Neural cell (in vitro differentiated cells): Measurements from ENCODE around the gene PLD1.

Experiments
- EP300 ChIP-seq: fragments of 450-650 bp; conservative IDR thresholded peaks from 2 replicates; pipeline ENCODE4 v1.6.1; 2014; ENCODE audit warnings: antibody characterized with exemption, mild to moderate bottlenecking, moderate library complexity; ENCODE audit not compliant: poor library complexity, severe bottlenecking
- EZH2 ChIP-seq: fragments of 200-600, 300-800 bp; shearing (Covaris generic), sonication (generic); IDR thresholded peaks from 2 replicates; pipeline ENCODE4 v1.6.1; 2014; ENCODE audit warnings: antibody characterized with exemption, low read length, borderline replicate concordance, mild to moderate bottlenecking; ENCODE audit not compliant: insufficient read depth, poor library complexity, severe bottlenecking
- POLR2AphosphoS5 ChIP-seq: IDR thresholded peaks from 2 replicates; pipeline ENCODE4 v1.6.1; 2012
- SMC3 ChIP-seq: fragments of 450-650 bp; conservative IDR thresholded peaks from 2 replicates; pipeline ENCODE4 v1.6.1; 2014; ENCODE audit warnings: antibody characterized with exemption, mild to moderate bottlenecking, moderate library complexity; ENCODE audit not compliant: poor library complexity
- TAF1 ChIP-seq: IDR thresholded peaks from 2 replicates; pipeline ENCODE4 v1.6.1; 2012; ENCODE audit warnings: low read depth
- TF ChIP-seq, protein P1 (sequence below): IDR thresholded peaks from 2 replicates; pipeline ENCODE4 v1.6.1; 2012; ENCODE audit warnings: borderline replicate concordance
- TF ChIP-seq, protein P2 (sequence below): fragments of 450-650 bp; IDR thresholded peaks from 2 replicates; pipeline ENCODE4 v1.5.1; 2014; ENCODE audit warnings: antibody characterized with exemption, mild to moderate bottlenecking, moderate library complexity; ENCODE audit not compliant: poor library complexity, severe bottlenecking

DNA sequence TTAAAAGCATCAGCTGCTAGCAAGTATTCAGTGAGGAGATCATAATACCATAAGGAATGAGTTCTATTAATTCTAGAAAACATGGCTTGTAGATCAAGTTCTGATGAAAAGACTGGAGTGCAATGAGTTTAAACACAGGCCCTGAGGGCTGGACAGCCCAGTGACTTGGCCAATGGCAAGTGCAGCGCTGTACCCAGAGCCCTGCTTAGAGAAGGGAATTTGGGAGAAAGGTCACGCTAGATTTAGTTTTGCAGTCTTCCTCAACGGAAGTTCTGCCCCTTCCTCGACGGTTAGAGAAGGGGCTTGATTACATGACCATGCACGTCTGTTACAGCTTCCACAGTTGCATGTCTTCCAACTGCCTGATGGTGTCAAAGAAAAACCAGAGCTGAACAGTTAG lies 36.9 kb upstream of the PLD1 start:
- TF ChIP-seq, protein P1, sequence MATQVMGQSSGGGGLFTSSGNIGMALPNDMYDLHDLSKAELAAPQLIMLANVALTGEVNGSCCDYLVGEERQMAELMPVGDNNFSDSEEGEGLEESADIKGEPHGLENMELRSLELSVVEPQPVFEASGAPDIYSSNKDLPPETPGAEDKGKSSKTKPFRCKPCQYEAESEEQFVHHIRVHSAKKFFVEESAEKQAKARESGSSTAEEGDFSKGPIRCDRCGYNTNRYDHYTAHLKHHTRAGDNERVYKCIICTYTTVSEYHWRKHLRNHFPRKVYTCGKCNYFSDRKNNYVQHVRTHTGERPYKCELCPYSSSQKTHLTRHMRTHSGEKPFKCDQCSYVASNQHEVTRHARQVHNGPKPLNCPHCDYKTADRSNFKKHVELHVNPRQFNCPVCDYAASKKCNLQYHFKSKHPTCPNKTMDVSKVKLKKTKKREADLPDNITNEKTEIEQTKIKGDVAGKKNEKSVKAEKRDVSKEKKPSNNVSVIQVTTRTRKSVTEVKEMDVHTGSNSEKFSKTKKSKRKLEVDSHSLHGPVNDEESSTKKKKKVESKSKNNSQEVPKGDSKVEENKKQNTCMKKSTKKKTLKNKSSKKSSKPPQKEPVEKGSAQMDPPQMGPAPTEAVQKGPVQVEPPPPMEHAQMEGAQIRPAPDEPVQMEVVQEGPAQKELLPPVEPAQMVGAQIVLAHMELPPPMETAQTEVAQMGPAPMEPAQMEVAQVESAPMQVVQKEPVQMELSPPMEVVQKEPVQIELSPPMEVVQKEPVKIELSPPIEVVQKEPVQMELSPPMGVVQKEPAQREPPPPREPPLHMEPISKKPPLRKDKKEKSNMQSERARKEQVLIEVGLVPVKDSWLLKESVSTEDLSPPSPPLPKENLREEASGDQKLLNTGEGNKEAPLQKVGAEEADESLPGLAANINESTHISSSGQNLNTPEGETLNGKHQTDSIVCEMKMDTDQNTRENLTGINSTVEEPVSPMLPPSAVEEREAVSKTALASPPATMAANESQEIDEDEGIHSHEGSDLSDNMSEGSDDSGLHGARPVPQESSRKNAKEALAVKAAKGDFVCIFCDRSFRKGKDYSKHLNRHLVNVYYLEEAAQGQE = no peak
- TF ChIP-seq POLR2AphosphoS5 (no peak), SMC3 (no peak), EZH2 (no peak), TAF1 (no peak), EP300 (no peak)
- TF ChIP-seq, protein P2, sequence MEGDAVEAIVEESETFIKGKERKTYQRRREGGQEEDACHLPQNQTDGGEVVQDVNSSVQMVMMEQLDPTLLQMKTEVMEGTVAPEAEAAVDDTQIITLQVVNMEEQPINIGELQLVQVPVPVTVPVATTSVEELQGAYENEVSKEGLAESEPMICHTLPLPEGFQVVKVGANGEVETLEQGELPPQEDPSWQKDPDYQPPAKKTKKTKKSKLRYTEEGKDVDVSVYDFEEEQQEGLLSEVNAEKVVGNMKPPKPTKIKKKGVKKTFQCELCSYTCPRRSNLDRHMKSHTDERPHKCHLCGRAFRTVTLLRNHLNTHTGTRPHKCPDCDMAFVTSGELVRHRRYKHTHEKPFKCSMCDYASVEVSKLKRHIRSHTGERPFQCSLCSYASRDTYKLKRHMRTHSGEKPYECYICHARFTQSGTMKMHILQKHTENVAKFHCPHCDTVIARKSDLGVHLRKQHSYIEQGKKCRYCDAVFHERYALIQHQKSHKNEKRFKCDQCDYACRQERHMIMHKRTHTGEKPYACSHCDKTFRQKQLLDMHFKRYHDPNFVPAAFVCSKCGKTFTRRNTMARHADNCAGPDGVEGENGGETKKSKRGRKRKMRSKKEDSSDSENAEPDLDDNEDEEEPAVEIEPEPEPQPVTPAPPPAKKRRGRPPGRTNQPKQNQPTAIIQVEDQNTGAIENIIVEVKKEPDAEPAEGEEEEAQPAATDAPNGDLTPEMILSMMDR = no peak
